Measurements from ENCODE around the gene THOC6. TPM values are rescaled to one million over a fixed set of nuclear protein-coding genes. Genes with fewer than 3 reads are reported as not detected.

The THOC6 gene
- total RNA-seq, 8 experiments from 2014 or later: 6.8 to 32.1 (median 14.0) TPM

- no peak for ATAC-seq (replicated peaks in 6 of 8)
- 0% methylated on average over 1 of the region's 8 CpGs; no CpG with 5 or more reads in 8 of the 10 experiments for WGBS, 10 experiments
- in situ Hi-C loops (cut with MboI; ENCODE audit: low pct_unique_long_range_greater_than_20kb in 2 of 9, low sequenced_read_pairs in 9 of 9, unreplicated experiment in 9 of 9): no loop called here
- peak overlapping the region; percentile 66 to 87 (median 76) for H3K4me3 ChIP-seq
- peaks cover 23 to 34% of the 10 kb centered on the region in 2 donors for H3K4me1 ChIP-seq (replicated peaks in 1 of 2)
- H3K27ac ChIP-seq: no peak overlapping the region
Observed at GRCh38 chr16:3022684-3023414, 986 bp upstream of the THOC6 start.

- in situ Hi-C loops (cut with MboI; ENCODE audit: low pct_unique_long_range_greater_than_20kb in 2 of 9, low sequenced_read_pairs in 9 of 9, unreplicated experiment in 9 of 9): no loop called here
- Histone ChIP-seq H3K4me3 (peak overlapping the region; percentile 66 to 87 (median 76)), H3K4me1 (replicated peaks in 1 of 2) (peaks cover 22 to 33% of the 10 kb centered on the region in 2 donors), H3K27ac (peak overlapping the region in 1 of 2 donors; percentile 92)
- WGBS, 10 experiments: 0% methylated on average over 2 of the region's 6 CpGs; no CpG with 5 or more reads in 9 of the 10 experiments
- ATAC-seq (replicated peaks in 6 of 8): peak in 1 of 8 experiments; percentile 0
Observed at GRCh38 chr16:3023415-3023668, 493 bp upstream of the THOC6 start.

GRCh38 chr16:3025032-3026002, 1.5 kb downstream of the THOC6 start:
- no peak overlapping the region for H3K4me3 ChIP-seq
- WGBS, 10 experiments: 87 to 100% (median 100%) methylated on average over 1 to 9 of the region's 18 CpGs; no CpG with 5 or more reads in 3 of the 10 experiments
- ATAC-seq (replicated peaks in 6 of 8): no peak
- in situ Hi-C loops (cut with MboI; ENCODE audit: low pct_unique_long_range_greater_than_20kb in 2 of 9, low sequenced_read_pairs in 9 of 9, unreplicated experiment in 9 of 9): loop anchor here in 1 of 9 experiments (25.0 kb wide), 1 partner anchor 112 kb away; the partner anchor contains the start of gene ZNF213
- H3K4me1 ChIP-seq (replicated peaks in 1 of 2): peaks cover 23 to 32% of the 10 kb centered on the region in 2 donors
- H3K27ac ChIP-seq: no peak overlapping the region

- no peak overlapping the region for H3K27ac ChIP-seq
- WGBS, 10 experiments: 80 to 100% (median 90%) methylated on average over 1 to 7 of the region's 8 CpGs; no CpG with 5 or more reads in 4 of the 10 experiments
- H3K4me1 ChIP-seq (replicated peaks in 1 of 2): peaks cover 23 to 25% of the 10 kb centered on the region in 2 donors
- ATAC-seq (replicated peaks in 6 of 8): no peak
- in situ Hi-C loops (cut with MboI; ENCODE audit: low pct_unique_long_range_greater_than_20kb in 2 of 9, low sequenced_read_pairs in 9 of 9, unreplicated experiment in 9 of 9): loop anchor here in 1 of 9 experiments (25.0 kb wide), 1 partner anchor 111 kb away; the partner anchor contains the start of gene ZNF213
- no peak overlapping the region for H3K4me3 ChIP-seq
Observed at GRCh38 chr16:3026003-3026378, 2.2 kb downstream of the THOC6 start.

- Histone ChIP-seq H3K4me1 (replicated peaks in 1 of 2) (peaks cover 17 to 21% of the 10 kb centered on the region in 2 donors), H3K27ac (no peak overlapping the region), H3K4me3 (no peak overlapping the region)
- 83 to 100% (median 96%) methylated on average over 1 to 7 of the region's 24 CpGs; no CpG with 5 or more reads in 5 of the 10 experiments for WGBS, 10 experiments
- ATAC-seq (replicated peaks in 6 of 8): no peak
- in situ Hi-C loops (cut with MboI; ENCODE audit: low pct_unique_long_range_greater_than_20kb in 2 of 9, low sequenced_read_pairs in 9 of 9, unreplicated experiment in 9 of 9): loop anchor here in 1 of 9 experiments (25.0 kb wide), 1 partner anchor 110 kb away; the partner anchor contains the start of gene ZNF213
Observed at GRCh38 chr16:3026609-3027488, 3.0 kb downstream of the THOC6 start.

- in situ Hi-C loops (cut with MboI; ENCODE audit: low pct_unique_long_range_greater_than_20kb in 2 of 9, low sequenced_read_pairs in 9 of 9, unreplicated experiment in 9 of 9): loop anchor here in 1 of 9 experiments (25.0 kb wide), 1 partner anchor 110 kb away; the partner anchor contains the start of gene ZNF213
- no peak overlapping the region for H3K4me3 ChIP-seq
Observed at GRCh38 chr16:3027489-3027795, 3.6 kb downstream of the THOC6 start.

GRCh38 chr16:3027983-3028715, 4.3 kb downstream of the THOC6 start:
- Histone ChIP-seq H3K4me1 (replicated peaks in 1 of 2) (peaks cover 4 to 9% of the 10 kb centered on the region in 2 donors), H3K27ac (peak overlapping the region in 1 of 2 donors; percentile 58), H3K4me3 (peak overlapping the region; percentile 12 to 29 (median 26))
- in situ Hi-C loops (cut with MboI; ENCODE audit: low pct_unique_long_range_greater_than_20kb in 2 of 9, low sequenced_read_pairs in 9 of 9, unreplicated experiment in 9 of 9): loop anchor here in 1 of 9 experiments (25.0 kb wide), 1 partner anchor 109 kb away; the partner anchor contains the start of gene ZNF213
- 10 to 83% (median 60%) methylated on average over 1 to 9 of the region's 58 CpGs; no CpG with 5 or more reads in 7 of the 10 experiments for WGBS, 10 experiments
- peak; percentile 4 to 56 (median 48) for ATAC-seq (replicated peaks in 6 of 8)

More at GRCh38 chr16:3027489-3027795, 3.6 kb downstream of the THOC6 start:
- 50 to 94% (median 88%) methylated on average over 1 to 6 of the region's 8 CpGs; no CpG with 5 or more reads in 2 of the 10 experiments for WGBS, 10 experiments
- ATAC-seq (replicated peaks in 6 of 8): no peak
- Histone ChIP-seq H3K4me1 (replicated peaks in 1 of 2) (peaks cover 11 to 15% of the 10 kb centered on the region in 2 donors), H3K27ac (no peak overlapping the region)

- peaks cover 3 to 9% of the 10 kb centered on the region in 2 donors for H3K4me1 ChIP-seq (replicated peaks in 1 of 2)
- in situ Hi-C loops (cut with MboI; ENCODE audit: low pct_unique_long_range_greater_than_20kb in 2 of 9, low sequenced_read_pairs in 9 of 9, unreplicated experiment in 9 of 9): loop anchor here in 1 of 9 experiments (25.0 kb wide), 1 partner anchor 108 kb away; the partner anchor contains the start of gene ZNF213
- peak in 3 of 8 experiments; percentile 12 to 38 (median 33) for ATAC-seq (replicated peaks in 6 of 8)
- peak overlapping the region in 1 of 2 donors; percentile 58 for H3K27ac ChIP-seq
- WGBS, 10 experiments: 40 to 87% methylated on average over 1 to 2 of the region's 15 CpGs; no CpG with 5 or more reads in 8 of the 10 experiments
- H3K4me3 ChIP-seq: peak overlapping the region in 4 of 5 donors; percentile 10 to 27 (median 19)
Observed at GRCh38 chr16:3028716-3029319, 5.0 kb downstream of the THOC6 start.

- peak in 5 of 8 experiments; percentile 5 to 45 (median 32) for ATAC-seq (replicated peaks in 6 of 8)
- WGBS, 10 experiments: 0 to 72% (median 22%) methylated on average over 1 to 21 of the region's 59 CpGs; no CpG with 5 or more reads in 5 of the 10 experiments
- Histone ChIP-seq H3K4me1 (replicated peaks in 1 of 2) (peaks cover 3 to 9% of the 10 kb centered on the region in 2 donors), H3K27ac (peak overlapping the region in 1 of 2 donors; percentile 28), H3K4me3 (peak overlapping the region in 1 of 5 donors; percentile 25)
- in situ Hi-C loops (cut with MboI; ENCODE audit: low pct_unique_long_range_greater_than_20kb in 2 of 9, low sequenced_read_pairs in 9 of 9, unreplicated experiment in 9 of 9): loop anchor here in 1 of 9 experiments (25.0 kb wide), 1 partner anchor 108 kb away; the partner anchor contains the start of gene ZNF213
Observed at GRCh38 chr16:3029491-3030221, 5.8 kb downstream of the THOC6 start.
